IPS DF 19.7 (cell line): ENCODE results near the gene EXO5.
"Not testable (repeated sequence)": the region's sequence is repeated elsewhere in the genome, so short reads cannot be mapped to it uniquely, and the experiment has no call there.

Experiments used
- DNase-seq: peaks from one replicate; pipeline ENCODE4 v3.0.0-alpha.2; 2013; ENCODE audit warnings: low read depth, low spot score

The EXO5 gene

GRCh38 chr1:40553017-40553416 lies 44.5 kb downstream of the EXO5 start:
- DNase-seq: no peak

- not testable (repeated sequence) for DNase-seq
Measured at GRCh38 chr1:40554807-40555206, 46.2 kb downstream of the EXO5 start.

- DNase-seq: no peak
Measured at GRCh38 chr1:40556121-40556520, 47.6 kb downstream of the EXO5 start.

GRCh38 chr1:40558241-40558640 lies 49.7 kb downstream of the EXO5 start:
- not testable (repeated sequence) for DNase-seq

GRCh38 chr1:40562185-40562584 lies 53.6 kb downstream of the EXO5 start:
- no peak for DNase-seq

- no peak for DNase-seq
Measured at GRCh38 chr1:40563266-40563665, 54.7 kb downstream of the EXO5 start.

GRCh38 chr1:40564506-40564905 lies 55.9 kb downstream of the EXO5 start:
- DNase-seq: no peak

GRCh38 chr1:40564913-40565312 lies 56.3 kb downstream of the EXO5 start:
- no peak for DNase-seq
